Measurements from ENCODE around the gene IFITM10.

The IFITM10 gene

GRCh38 chr11:1743585-1744136, 6.7 kb downstream of the IFITM10 start:
- no peak for TF ChIP-seq CTCF (conservative IDR thresholded peaks at IDR 0.05; ENCODE audit: low read length)
- DNase-seq (ENCODE audit: low read depth) = no peak
- no peak overlapping the region for H3K4me3 ChIP-seq (ENCODE audit: low read length)

- no peak overlapping the region for H3K4me3 ChIP-seq (ENCODE audit: low read length)
- no peak for TF ChIP-seq CTCF (conservative IDR thresholded peaks at IDR 0.05; ENCODE audit: low read length)
- DNase-seq (ENCODE audit: low read depth) = no peak
Observed at GRCh38 chr11:1742869-1743584, 7.4 kb downstream of the IFITM10 start.

GRCh38 chr11:1742371-1742770, 8.0 kb downstream of the IFITM10 start:
- DNase-seq (ENCODE audit: low read depth) = no peak
- H3K4me3 ChIP-seq (ENCODE audit: low read length) = no peak overlapping the region
- TF ChIP-seq CTCF (conservative IDR thresholded peaks at IDR 0.05; ENCODE audit: low read length) = no peak

GRCh38 chr11:1741741-1742140, 8.7 kb downstream of the IFITM10 start:
- no peak overlapping the region for H3K4me3 ChIP-seq (ENCODE audit: low read length)
- TF ChIP-seq CTCF (conservative IDR thresholded peaks at IDR 0.05; ENCODE audit: low read length) = no peak
- no peak for DNase-seq (ENCODE audit: low read depth)

GRCh38 chr11:1740786-1741530, 9.4 kb downstream of the IFITM10 start:
- no peak overlapping the region for H3K4me3 ChIP-seq (ENCODE audit: low read length)
- no peak for DNase-seq (ENCODE audit: low read depth)
- no peak for TF ChIP-seq CTCF (conservative IDR thresholded peaks at IDR 0.05; ENCODE audit: low read length)

GRCh38 chr11:1739576-1739975, 10.8 kb downstream of the IFITM10 start:
- no peak overlapping the region for H3K4me3 ChIP-seq (ENCODE audit: low read length)
- DNase-seq (ENCODE audit: low read depth) = no peak
- no peak for TF ChIP-seq CTCF (conservative IDR thresholded peaks at IDR 0.05; ENCODE audit: low read length)

- no peak for TF ChIP-seq CTCF (conservative IDR thresholded peaks at IDR 0.05; ENCODE audit: low read length)
- DNase-seq (ENCODE audit: low read depth) = no peak
- no peak overlapping the region for H3K4me3 ChIP-seq (ENCODE audit: low read length)
Observed at GRCh38 chr11:1738380-1738779, 12.0 kb downstream of the IFITM10 start.
